HG02678 (cell line): ENCODE measurements around the gene ZCCHC8.
A peak's percentile ranks its signal among the peaks of the same experiment; 100 is the strongest.
"Not testable (repeated sequence)": the region's sequence is repeated elsewhere in the genome, so short reads cannot be mapped to it uniquely, and the experiment has no call there.

Experiments used
- ATAC-seq: cut with Tn5 transposase; IDR thresholded peaks from one replicate; pipeline ENCODE4 v1.9.1; 2021; ENCODE audit warnings: mild to moderate bottlenecking, moderate library complexity; ENCODE audit not compliant: unreplicated experiment

Gene ZCCHC8

DNA sequence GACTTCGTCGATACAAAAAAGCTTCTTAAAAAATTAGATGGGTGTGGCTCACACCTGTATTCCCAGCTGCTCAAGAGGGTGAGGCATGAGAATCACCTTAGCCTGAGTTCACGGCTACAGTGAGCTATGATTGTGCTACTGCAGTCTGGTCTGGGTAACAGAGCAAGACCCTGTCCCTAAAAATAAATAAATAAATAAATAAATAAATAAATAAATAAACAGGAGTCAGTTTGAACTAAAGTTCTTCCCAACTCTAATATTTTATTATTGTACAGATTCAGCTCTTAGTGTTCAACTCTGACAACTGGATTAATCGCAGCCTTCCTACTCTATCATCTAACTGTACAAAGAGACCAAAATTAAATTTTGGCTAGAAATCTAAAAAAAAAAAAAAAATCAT lies 65.5 kb downstream of the ZCCHC8 start:
- no peak for ATAC-seq

- ATAC-seq = not testable (repeated sequence)
These were observed 71.7 kb downstream of the ZCCHC8 start for GRCh38 chr12:122429043-122429442.

- no peak for ATAC-seq
These were observed 73.3 kb downstream of the ZCCHC8 start for GRCh38 chr12:122427403-122427802.

GRCh38 chr12:122423258-122424165 lies 77.2 kb downstream of the ZCCHC8 start:
- ATAC-seq = no peak

- ATAC-seq = peak; percentile 4
These were observed 77.9 kb downstream of the ZCCHC8 start for GRCh38 chr12:122422730-122423257.

DNA sequence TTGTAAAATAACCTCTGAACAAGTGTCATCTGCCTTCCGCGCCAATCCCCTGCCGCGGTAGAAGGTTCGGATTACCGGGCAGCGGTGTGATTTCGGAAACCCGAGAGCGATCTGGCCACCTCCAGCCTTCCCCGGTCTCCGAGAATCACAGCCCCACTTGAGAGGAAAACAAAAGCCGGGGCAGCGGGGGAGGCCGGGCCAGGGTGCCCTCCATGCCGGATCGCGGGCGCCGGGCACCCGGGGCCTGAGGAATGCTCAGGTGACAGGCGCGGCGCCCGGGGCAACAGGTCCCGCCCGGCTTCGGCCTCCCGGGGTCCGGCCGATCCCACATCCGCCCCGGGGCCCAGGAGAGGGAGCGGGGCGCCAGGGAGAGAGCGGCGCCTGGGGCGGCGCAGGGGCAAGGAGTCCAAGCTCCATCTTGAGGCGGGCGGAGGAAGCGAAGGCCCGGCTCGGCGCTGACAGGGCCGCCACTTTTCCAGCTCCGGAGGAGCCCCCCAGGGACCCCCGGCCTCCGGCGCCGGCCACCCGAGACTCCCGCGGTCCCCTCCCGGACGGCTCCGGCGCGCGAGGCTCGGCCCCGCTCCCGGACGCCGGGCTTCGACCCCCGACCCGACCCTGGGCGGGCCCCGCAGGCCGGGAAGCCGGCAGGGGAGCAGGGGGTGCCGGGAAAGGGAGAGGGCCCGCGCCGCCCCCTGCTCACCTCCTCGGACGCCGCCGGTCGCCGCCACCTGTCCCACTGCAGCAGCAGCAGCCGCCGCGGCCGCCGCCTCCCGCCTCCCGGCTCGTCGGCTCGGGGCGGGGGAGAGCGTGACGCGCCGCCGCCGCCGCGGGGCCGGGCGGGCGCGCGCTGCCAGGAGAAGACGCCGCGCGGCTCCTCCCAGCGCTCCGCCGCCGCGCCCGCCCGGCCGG lies 78.7 kb downstream of the ZCCHC8 start, which contains the start of gene CLIP1:
Gene CLIP1, minus strand, starts transcription at position 849 of the 909 bp plus-strand sequence. CDS start 42,217 bp downstream, outside the sequence.
- peak; percentile 62 for ATAC-seq
